Fibroblast of upper back skin (primary cell): ENCODE measurements around the gene YWHAH.
A peak's percentile ranks its signal among the peaks of the same experiment; 100 is the strongest.
"Not testable (repeated sequence)": the region's sequence is repeated elsewhere in the genome, so short reads cannot be mapped to it uniquely, and the experiment has no call there.

Experiments
- DNase-seq: peaks from one replicate; pipeline ENCODE4 v3.0.0-alpha.2; 2013

Gene YWHAH

GRCh38 chr22:31951194-31952093 is 7.1 kb downstream of the YWHAH start:
- no peak for DNase-seq

GRCh38 chr22:31952094-31952401 is 7.7 kb downstream of the YWHAH start:
- DNase-seq, result no peak

GRCh38 chr22:31952472-31952871 is 8.1 kb downstream of the YWHAH start:
- peak; percentile 87 for DNase-seq

GRCh38 chr22:31953261-31953660 is 8.9 kb downstream of the YWHAH start:
- no peak for DNase-seq

- no peak for DNase-seq
Observed at GRCh38 chr22:31954535-31955523, 10.5 kb downstream of the YWHAH start.

GRCh38 chr22:31956360-31956759 is 12.0 kb downstream of the YWHAH start:
- DNase-seq, result no peak

GRCh38 chr22:31957970-31958594 is 13.7 kb downstream of the YWHAH start:
- no peak for DNase-seq

- no peak for DNase-seq
Observed at GRCh38 chr22:31958625-31959239, 14.4 kb downstream of the YWHAH start.

GRCh38 chr22:31960767-31961166 is 16.4 kb downstream of the YWHAH start:
- no peak for DNase-seq

- DNase-seq, result no peak
Observed at GRCh38 chr22:31962387-31963125, 18.2 kb downstream of the YWHAH start.

- DNase-seq, result no peak
Observed at GRCh38 chr22:31968022-31968421, 23.7 kb downstream of the YWHAH start.

GRCh38 chr22:31969789-31970489 is 25.6 kb downstream of the YWHAH start:
- peak; percentile 56 for DNase-seq

- peak; percentile 65 for DNase-seq
Observed at GRCh38 chr22:31970490-31971444, 26.4 kb downstream of the YWHAH start.

GRCh38 chr22:31972180-31972579 is 27.8 kb downstream of the YWHAH start:
- no peak for DNase-seq

- DNase-seq, result no peak
Observed at GRCh38 chr22:31973739-31974138, 29.4 kb downstream of the YWHAH start.

- peak; percentile 70 for DNase-seq
Observed at GRCh38 chr22:31977141-31977841, 33.0 kb downstream of the YWHAH start.

- no peak for DNase-seq
Observed at GRCh38 chr22:31977939-31978338, 33.6 kb downstream of the YWHAH start.

- no peak for DNase-seq
Observed at GRCh38 chr22:31980628-31981027, 36.3 kb downstream of the YWHAH start.

- not testable (repeated sequence) for DNase-seq
Observed at GRCh38 chr22:31981976-31982375, 37.6 kb downstream of the YWHAH start.
